T-helper 17 cell (primary cell): ENCODE data around the gene USP11. TPM values are rescaled to one million over a fixed set of nuclear protein-coding genes. Genes with fewer than 3 reads are reported as not detected.

Source experiments
- ATAC-seq: fragments of 150-1000 bp; cut with Tn5 transposase; 2 replicates; pipeline ENCODE4 v1.10.0; 2021; ENCODE audit warnings: mild to moderate bottlenecking, moderate library complexity
- DNase-seq, 3 donors: peaks; one replicate each; pipeline versions ENCODE4 v3.0.0 to v3.0.0-alpha.2; 2020 to 2021
- H3K9me3 ChIP-seq: one replicate; pipeline ENCODE4 v1.7.0; 2013; ENCODE audit warnings: low read length, mild to moderate bottlenecking; ENCODE audit not compliant: control insufficient read depth, poor library complexity, severe bottlenecking
- H3K27ac Mint-ChIP-seq: one replicate; pipeline ENCODE4 v1.8.0; 2022; ENCODE audit warnings: mild to moderate bottlenecking, moderate library complexity, mixed read lengths
- H3K27me3 Mint-ChIP-seq: one replicate; pipeline ENCODE4 v1.8.0; 2022; ENCODE audit warnings: mixed read lengths
- H3K36me3 Mint-ChIP-seq: one replicate; pipeline ENCODE4 v1.8.0; 2022; ENCODE audit warnings: low read depth, mixed read lengths
- H3K4me1 Mint-ChIP-seq: one replicate; pipeline ENCODE4 v1.8.0; 2022; ENCODE audit warnings: mild to moderate bottlenecking, mixed read lengths
- H3K4me3 Mint-ChIP-seq: one replicate; pipeline ENCODE4 v1.8.0; 2022; ENCODE audit warnings: mild to moderate bottlenecking, moderate library complexity, mixed read lengths
- total RNA-seq, 4 donors: library from RNA in 2 of 4; stranded (reverse) in 2 of 4; gene quantifications; one replicate each; pipeline ENCODE4 v1.2.3 and lab custom pipeline; 2022 to 2026

Gene USP11
- total RNA-seq, 2 donors from 2014 or later = 42.0 to 42.9 TPM

DNA sequence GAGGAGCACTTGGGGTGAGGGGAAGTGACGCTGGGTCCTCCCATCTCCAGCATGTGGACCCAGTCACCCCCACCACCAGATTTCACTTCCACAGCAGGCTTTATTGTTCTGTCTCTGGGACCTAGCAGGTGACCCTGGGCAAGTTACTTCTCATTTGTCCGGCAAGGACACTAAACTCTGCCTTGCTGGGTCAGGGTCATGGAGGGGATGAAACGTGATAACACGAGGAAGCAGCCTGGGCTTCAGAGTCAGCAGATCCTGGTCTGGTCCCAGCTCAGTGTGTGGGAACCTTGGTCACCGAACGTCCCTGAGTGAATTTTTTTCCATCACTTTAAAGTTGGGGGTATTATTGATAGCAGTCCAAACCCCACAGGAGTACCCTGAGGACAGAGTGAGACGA, 35.3 kb upstream of the USP11 start:
- ATAC-seq (no peak), DNase-seq (no peak)
- Mint-ChIP-seq H3K4me1 (peaks cover 27% of the 10 kb centered on the region), H3K27me3 (no peaks in the 10 kb centered on the region), H3K4me3 (peak overlapping the region; percentile 96), H3K36me3 (peaks cover 2% of the 10 kb centered on the region), H3K27ac (peak overlapping the region; percentile 89)
- H3K9me3 ChIP-seq = no peaks in the 10 kb centered on the region

DNA sequence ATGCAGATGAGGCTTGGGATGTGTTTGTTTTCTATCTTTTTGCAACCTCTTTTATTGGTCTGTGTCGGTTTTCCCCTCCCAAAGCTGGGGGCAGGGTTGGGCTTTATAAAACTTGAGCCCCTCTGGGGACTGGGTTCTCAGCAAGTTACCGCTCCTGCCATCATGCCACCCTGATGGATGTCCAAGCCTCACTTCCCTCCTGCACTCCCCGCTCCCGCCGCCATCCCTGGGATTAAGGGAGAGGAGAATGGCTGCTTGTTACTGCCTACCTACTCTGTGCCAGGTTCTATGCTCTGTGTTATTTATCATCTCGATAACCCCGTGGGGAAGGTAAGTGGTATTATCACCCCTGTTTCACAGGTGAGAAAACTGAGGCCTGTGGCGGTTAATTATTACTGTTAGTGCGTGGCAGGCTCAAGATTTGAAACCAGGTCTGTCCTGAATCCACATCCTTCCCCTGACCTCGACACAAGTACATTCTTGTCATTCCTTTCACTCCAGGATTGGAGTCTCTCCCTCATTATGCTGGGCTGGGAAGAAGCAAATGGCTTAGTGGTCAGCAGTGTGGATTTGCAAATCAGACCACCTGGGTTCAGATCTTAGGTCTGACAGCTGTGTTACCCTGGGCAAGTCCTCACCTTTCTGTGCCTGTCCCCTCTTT, 34.7 kb upstream of the USP11 start:
- peaks cover 2% of the 10 kb centered on the region for H3K36me3 Mint-ChIP-seq
- peaks cover 24% of the 10 kb centered on the region for H3K4me1 Mint-ChIP-seq

DNA sequence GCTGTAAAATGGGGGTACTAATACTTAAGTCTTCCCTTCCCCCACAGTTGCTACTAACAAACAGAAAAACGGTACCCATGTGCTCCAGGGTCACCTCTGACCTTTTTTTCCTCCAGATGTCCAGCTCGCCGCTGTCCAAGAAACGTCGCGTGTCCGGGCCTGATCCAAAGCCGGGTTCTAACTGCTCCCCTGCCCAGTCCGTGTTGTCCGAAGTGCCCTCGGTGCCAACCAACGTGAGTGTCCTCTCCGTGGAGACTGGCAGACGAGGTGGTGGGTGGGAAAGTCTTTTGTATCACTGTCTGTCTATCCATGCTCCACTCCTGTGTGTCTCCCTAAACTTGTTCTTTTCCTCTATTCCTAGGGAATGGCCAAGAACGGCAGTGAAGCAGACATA, 34.1 kb upstream of the USP11 start:
- ATAC-seq (no peak), DNase-seq (no peak)
- Mint-ChIP-seq H3K27ac (peak overlapping the region; percentile 61), H3K4me1 (peaks cover 21% of the 10 kb centered on the region), H3K4me3 (no peak overlapping the region), H3K36me3 (peaks cover under 1% of the 10 kb centered on the region), H3K27me3 (no peaks in the 10 kb centered on the region)
- no peaks in the 10 kb centered on the region for H3K9me3 ChIP-seq

More for the DNA sequence above, 34.7 kb upstream of the USP11 start:
- Mint-ChIP-seq H3K27ac (peak overlapping the region; percentile 89), H3K27me3 (no peaks in the 10 kb centered on the region), H3K4me3 (no peak overlapping the region)
- H3K9me3 ChIP-seq = no peaks in the 10 kb centered on the region
- DNase-seq (no peak), ATAC-seq (no peak)

DNA sequence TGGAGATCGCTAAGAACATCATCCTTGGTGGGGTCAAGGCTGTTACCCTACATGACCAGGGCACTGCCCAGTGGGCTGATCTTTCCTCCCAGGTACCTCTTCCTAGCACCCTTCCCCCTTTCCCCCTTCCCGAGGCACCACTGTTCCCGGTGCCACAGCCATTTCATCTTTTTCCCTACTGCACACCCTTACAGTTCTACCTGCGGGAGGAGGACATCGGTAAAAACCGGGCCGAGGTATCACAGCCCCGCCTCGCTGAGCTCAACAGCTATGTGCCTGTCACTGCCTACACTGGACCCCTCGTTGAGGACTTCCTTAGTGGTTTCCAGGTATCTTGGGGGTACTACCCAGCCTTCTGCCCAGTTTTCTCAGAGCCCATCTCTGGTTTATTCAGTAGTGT, 33.5 kb upstream of the USP11 start:
- H3K4me3 Mint-ChIP-seq = no peak overlapping the region
- DNase-seq (no peak), ATAC-seq (no peak)
- no peaks in the 10 kb centered on the region for H3K27me3 Mint-ChIP-seq
- peak overlapping the region; percentile 73 for H3K27ac Mint-ChIP-seq
- no peaks in the 10 kb centered on the region for H3K9me3 ChIP-seq
- H3K36me3 Mint-ChIP-seq = no peaks in the 10 kb centered on the region
- peaks cover 20% of the 10 kb centered on the region for H3K4me1 Mint-ChIP-seq

DNA sequence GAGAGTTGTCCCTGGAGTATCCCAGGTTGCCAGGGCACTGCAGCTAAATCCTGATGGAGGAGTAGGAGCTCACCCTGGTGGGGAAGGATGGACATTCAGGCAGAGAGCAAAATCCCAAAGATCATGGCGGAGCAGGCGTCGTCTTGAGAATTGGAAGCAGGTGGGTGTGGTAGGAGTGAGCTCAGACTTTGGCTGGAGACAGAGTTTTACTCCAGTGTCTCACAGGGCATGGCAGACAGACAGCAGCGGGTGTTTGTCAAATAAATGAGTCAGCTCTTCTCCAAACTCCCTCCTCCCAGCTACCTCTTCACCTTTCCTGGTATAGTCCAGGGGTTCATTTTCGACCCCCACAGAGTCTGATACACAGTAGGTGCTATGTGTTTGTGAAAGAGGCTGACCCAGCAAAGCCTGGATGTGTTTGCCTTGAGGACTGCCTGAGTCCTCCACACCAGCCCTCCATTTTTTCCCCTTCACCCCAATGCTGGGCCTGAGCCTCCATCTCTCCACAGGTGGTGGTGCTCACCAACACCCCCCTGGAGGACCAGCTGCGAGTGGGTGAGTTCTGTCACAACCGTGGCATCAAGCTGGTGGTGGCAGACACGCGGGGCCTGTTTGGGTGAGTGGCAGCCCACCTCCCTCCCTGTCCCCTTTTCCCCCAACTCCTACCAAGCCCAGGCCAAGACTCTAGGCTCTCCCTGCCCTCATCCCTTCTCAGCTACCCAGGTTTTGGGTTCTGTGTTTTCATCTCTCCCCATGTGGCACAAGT, 32.2 kb upstream of the USP11 start:
- Mint-ChIP-seq H3K4me3 (no peak overlapping the region), H3K27ac (peak overlapping the region; percentile 73), H3K36me3 (no peaks in the 10 kb centered on the region), H3K27me3 (no peaks in the 10 kb centered on the region), H3K4me1 (peaks cover 15% of the 10 kb centered on the region)
- DNase-seq = no peak
- no peaks in the 10 kb centered on the region for H3K9me3 ChIP-seq
- no peak for ATAC-seq

DNA sequence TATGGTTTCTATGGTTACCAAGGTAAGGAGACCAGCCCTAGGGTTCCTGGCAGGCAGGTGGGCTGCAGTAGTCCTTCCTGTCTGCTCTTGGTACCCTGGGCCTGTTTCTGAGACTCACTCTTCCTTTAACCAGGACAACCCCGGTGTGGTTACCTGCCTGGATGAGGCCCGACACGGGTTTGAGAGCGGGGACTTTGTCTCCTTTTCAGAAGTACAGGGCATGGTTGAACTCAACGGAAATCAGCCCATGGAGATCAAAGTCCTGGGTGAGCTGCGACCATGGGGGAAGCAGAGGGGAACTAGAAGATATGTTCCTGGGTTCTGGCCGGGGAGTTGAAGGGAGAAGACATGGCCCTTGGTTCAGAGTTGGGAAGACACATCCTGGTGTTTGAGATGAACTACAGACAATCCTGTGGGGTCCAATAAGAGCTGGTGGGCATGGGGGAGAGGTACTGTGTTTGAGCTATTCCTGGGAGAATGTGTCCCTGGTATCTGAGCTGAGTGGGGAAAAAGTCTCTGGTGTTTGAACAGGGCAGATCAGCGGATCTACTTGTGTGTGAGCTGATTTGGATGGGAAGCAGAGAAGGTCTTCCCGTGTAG, 31.4 kb upstream of the USP11 start:
- no peaks in the 10 kb centered on the region for H3K9me3 ChIP-seq
- DNase-seq = no peak
- no peaks in the 10 kb centered on the region for H3K36me3 Mint-ChIP-seq
- H3K27me3 Mint-ChIP-seq = no peaks in the 10 kb centered on the region
- H3K27ac Mint-ChIP-seq = peak overlapping the region; percentile 57
- ATAC-seq = no peak
- H3K4me3 Mint-ChIP-seq = no peak overlapping the region
- H3K4me1 Mint-ChIP-seq = peaks cover 7% of the 10 kb centered on the region

DNA sequence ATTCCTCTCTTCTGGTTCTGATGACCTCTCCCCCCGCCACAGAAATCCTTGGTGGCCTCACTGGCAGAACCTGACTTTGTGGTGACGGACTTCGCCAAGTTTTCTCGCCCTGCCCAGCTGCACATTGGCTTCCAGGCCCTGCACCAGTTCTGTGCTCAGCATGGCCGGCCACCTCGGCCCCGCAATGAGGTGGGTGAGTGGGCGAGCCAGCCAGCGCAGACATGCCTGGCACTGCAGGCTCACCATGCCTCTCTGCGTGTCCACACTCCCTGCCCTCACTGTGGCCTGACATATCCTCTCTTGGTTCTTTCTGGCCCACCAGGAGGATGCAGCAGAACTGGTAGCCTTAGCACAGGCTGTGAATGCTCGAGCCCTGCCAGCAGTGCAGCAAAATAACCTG, 30.5 kb upstream of the USP11 start:
- H3K27me3 Mint-ChIP-seq = no peaks in the 10 kb centered on the region
- H3K4me1 Mint-ChIP-seq = no peaks in the 10 kb centered on the region
- H3K4me3 Mint-ChIP-seq = no peak overlapping the region
- no peak overlapping the region for H3K27ac Mint-ChIP-seq
- no peaks in the 10 kb centered on the region for H3K9me3 ChIP-seq
- H3K36me3 Mint-ChIP-seq = no peaks in the 10 kb centered on the region
- ATAC-seq = no peak
- DNase-seq = no peak

DNA sequence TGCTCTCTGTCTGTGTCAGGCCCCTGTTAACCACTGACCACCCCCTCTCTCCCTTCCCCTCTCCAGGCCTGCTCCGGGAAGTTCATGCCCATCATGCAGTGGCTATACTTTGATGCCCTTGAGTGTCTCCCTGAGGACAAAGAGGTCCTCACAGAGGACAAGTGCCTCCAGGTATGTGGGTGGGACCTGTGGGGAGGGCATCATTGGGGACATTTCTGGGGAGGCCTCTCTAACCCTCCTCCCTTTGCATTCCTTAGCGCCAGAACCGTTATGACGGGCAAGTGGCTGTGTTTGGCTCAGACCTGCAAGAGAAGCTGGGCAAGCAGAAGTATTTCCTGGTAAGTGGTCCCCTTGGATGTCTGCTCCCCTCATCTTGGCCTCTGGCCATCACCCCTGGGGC, 29.9 kb upstream of the USP11 start:
- Mint-ChIP-seq H3K4me3 (no peak overlapping the region), H3K36me3 (no peaks in the 10 kb centered on the region), H3K4me1 (no peaks in the 10 kb centered on the region), H3K27ac (no peak overlapping the region), H3K27me3 (no peaks in the 10 kb centered on the region)
- ATAC-seq (no peak), DNase-seq (no peak)
- no peaks in the 10 kb centered on the region for H3K9me3 ChIP-seq

DNA sequence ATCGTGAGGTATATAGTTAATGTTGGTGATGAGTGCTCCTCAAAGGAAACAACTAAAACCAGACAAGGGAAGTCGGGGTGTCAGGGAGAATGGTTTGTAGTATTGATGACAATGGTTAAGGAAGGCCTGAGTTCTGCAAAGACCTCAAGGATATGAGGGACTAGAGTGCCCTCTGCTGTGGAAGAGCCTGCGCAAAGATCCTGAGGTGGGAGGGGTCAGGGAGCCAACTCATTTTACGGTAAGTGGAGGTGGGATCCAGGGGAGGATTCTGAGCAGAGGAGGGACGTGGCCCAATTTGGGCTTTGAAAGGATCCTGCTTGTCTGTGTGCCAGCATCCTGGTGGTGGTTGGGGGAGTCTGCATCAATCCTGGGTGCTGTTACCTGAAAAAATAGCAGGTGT, 27.8 kb upstream of the USP11 start:
- Mint-ChIP-seq H3K36me3 (no peaks in the 10 kb centered on the region), H3K4me3 (no peak overlapping the region), H3K4me1 (no peaks in the 10 kb centered on the region), H3K27me3 (no peaks in the 10 kb centered on the region), H3K27ac (no peak overlapping the region)
- ATAC-seq = no peak
- no peak for DNase-seq
- no peaks in the 10 kb centered on the region for H3K9me3 ChIP-seq

DNA sequence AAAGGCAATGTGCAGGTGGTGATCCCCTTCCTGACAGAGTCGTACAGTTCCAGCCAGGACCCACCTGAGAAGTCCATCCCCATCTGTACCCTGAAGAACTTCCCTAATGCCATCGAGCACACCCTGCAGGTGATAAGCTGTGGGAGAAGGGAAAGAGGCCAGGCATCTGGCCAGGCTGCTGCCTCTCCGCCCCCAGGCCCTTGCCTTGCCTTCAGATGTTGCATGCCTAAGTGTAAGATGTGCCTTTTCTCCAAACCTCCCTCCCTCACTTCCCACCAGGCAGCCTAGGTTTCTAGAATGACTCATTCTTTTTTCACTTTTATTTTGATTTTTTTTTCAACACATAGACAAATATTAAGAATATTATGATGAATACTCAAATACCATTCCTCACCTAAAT, 26.5 kb upstream of the USP11 start:
- peaks cover under 1% of the 10 kb centered on the region for H3K36me3 Mint-ChIP-seq
- ATAC-seq = no peak
- no peak for DNase-seq
- H3K27ac Mint-ChIP-seq = no peak overlapping the region
- H3K27me3 Mint-ChIP-seq = no peaks in the 10 kb centered on the region
- H3K4me3 Mint-ChIP-seq = no peak overlapping the region
- no peaks in the 10 kb centered on the region for H3K9me3 ChIP-seq
- H3K4me1 Mint-ChIP-seq = peaks cover under 1% of the 10 kb centered on the region

DNA sequence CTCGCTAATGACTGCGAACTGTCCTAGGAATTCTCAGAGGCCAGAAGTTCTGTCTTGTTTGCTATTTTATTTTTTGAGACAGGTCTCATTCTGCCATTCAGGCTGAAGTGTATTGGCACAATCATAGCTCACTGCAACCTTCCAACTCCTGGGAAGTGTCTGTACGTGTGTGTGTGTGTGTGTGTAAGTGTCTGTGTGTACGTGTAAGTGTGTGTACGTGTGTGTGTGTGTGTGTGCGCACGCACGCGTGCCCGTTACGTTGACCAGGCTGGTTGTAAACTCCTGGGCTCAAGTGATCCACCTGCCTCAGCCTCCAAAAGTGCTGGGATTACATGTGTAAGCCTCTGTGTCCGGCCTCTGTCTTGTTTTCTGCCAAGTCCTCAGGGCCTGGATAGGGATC, 24.7 kb upstream of the USP11 start:
- ATAC-seq = no peak
- H3K27ac Mint-ChIP-seq = no peak overlapping the region
- H3K4me3 Mint-ChIP-seq = no peak overlapping the region

DNA sequence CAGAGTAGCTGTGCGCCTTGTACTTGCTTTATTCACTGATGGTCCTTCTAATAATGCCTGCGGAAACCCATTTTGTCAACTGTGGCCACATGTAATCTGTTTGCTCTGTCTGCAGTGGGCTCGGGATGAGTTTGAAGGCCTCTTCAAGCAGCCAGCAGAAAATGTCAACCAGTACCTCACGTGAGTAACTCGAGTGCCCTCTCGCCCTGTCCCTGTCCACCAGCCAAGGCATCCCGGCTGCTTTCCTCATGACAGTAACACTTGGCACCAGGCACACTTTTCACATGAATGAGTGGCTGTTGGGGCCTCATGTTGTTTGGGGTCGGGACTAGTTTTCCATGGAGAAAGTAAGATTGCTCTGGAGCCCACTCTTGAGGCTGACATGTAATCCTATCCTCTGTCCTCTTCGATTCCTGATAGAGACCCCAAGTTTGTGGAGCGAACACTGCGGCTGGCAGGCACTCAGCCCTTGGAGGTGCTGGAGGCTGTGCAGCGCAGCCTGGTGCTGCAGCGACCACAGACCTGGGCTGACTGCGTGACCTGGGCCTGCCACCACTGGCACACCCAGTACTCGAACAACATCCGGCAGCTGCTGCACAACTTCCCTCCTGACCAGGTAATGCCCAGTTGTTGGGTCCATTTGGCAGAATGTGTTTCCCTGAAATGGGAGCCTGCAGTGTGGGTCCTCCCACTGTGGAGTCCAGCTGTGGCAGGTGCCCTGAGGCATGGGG, 23.1 kb upstream of the USP11 start:
- H3K27ac Mint-ChIP-seq = no peak overlapping the region
- no peak for ATAC-seq

More for the DNA sequence above, 24.7 kb upstream of the USP11 start:
- no peak for DNase-seq
- H3K27me3 Mint-ChIP-seq = no peaks in the 10 kb centered on the region
- no peaks in the 10 kb centered on the region for H3K9me3 ChIP-seq
- H3K36me3 Mint-ChIP-seq = peaks cover 10% of the 10 kb centered on the region
- H3K4me1 Mint-ChIP-seq = peaks cover 6% of the 10 kb centered on the region

More for the DNA sequence above, 23.1 kb upstream of the USP11 start:
- Mint-ChIP-seq H3K36me3 (peaks cover 10% of the 10 kb centered on the region), H3K4me1 (peaks cover 6% of the 10 kb centered on the region), H3K27me3 (no peaks in the 10 kb centered on the region), H3K4me3 (no peak overlapping the region)
- H3K9me3 ChIP-seq = no peaks in the 10 kb centered on the region
- DNase-seq = no peak
